ENCODE measurements around the gene PCK2. TPM values are rescaled to one million over a fixed set of nuclear protein-coding genes. Genes with fewer than 3 reads are reported as not detected.

The PCK2 gene
- total and polyA plus RNA-seq, 2 of the 8 experiments (the other 6 are each of a cell fraction or from before 2014, with no cell fraction given), result 81.9 to 115 TPM

DNA sequence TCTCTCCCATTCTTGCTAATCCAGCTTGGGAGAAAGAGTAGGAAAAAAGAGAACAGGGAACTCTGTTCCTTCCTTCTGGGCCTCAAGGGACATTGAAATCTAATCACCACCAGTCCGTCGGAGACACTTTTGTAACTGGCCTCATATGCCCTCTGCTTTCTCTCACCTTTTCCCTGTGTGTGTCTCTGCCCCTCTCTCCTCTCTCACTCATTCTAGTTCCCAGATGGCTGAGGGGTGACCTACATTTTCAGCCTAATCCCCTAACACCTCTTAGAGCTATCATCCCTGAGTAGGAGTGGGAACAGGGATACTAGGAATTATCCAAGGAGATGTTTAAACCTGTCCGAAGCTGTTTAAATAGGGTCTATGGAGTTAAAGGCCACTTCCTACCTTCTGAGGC lies 8.9 kb upstream of the PCK2 start:
- CTCF ChIA-PET (ENCODE audit: partially characterized antibody), result interaction anchor here (0.8 to 2.0 kb wide), 11 partner anchors 8 to 76 kb away, joined by 3 to 23 read pairs (median 4); partner anchors contain the start of genes IRF9 and PCK2
- H3K14ac ChIP-seq (ENCODE audit: insufficient read length), result no peak overlapping the region
- H3K4me2 ChIP-seq (ENCODE audit: insufficient read depth in 1 of 2, low read depth in 2 of 2, low read length in 2 of 2), result no peak overlapping the region

More for the DNA sequence above, 8.9 kb upstream of the PCK2 start:
- H3K27me3 ChIP-seq (replicated peaks in 1 of 4; ENCODE audit: control insufficient read depth in 3 of 4, extremely low read depth in 1 of 4, insufficient read depth in 3 of 4, low read length in 3 of 4), result peaks cover 0 to 10% (median 7%) of the 10 kb centered on the region in 4 experiments; a peak in 5 of 7 replicates
- no peak for DNase-seq (ENCODE audit: low read depth in 1 of 2, low spot score in 2 of 2)
- no peak overlapping the region for H2BK20ac ChIP-seq (ENCODE audit: low read length)
- H2AK5ac ChIP-seq (ENCODE audit: low read depth, low read length), result no peak overlapping the region
- no peak overlapping the region for H2BK120ac ChIP-seq (replicated peaks; ENCODE audit: low read depth, low read length)
- 89% methylated on average over 3 of the region's 3 CpGs; no CpG with 5 or more reads in 1 of the 2 experiments for WGBS, 2 experiments (ENCODE audit: extremely low coverage in 1 of 2, insufficient coverage in 1 of 2, insufficient read length in 1 of 2, insufficient replicate concordance in 2 of 2, low coverage in 1 of 2, low lambda C conversion rate in 2 of 2, missing lambda C conversion rate in 1 of 2)
- no peak overlapping the region for H2BK15ac ChIP-seq (ENCODE audit: low read length)
- H3K9ac ChIP-seq (replicated peaks in 1 of 4; ENCODE audit: extremely low read depth in 1 of 4, low read depth in 3 of 4, low read length in 3 of 4), result no peak overlapping the region
- no peaks in the 10 kb centered on the region for H3K36me3 ChIP-seq (ENCODE audit: control insufficient read depth in 2 of 4, insufficient read depth in 4 of 4, low read length in 3 of 4)
- H3K4ac ChIP-seq (replicated peaks; ENCODE audit: insufficient read length, low read depth, low read length), result no peak overlapping the region
- no peaks in the 10 kb centered on the region for H4K20me1 ChIP-seq (replicated peaks in 1 of 2; ENCODE audit: control insufficient read depth in 1 of 2, insufficient read depth in 2 of 2, low read length in 2 of 2)
- no peak overlapping the region for H2BK12ac ChIP-seq (ENCODE audit: low read depth, low read length)
- no peak for TF ChIP-seq SP1 (IDR thresholded peaks at IDR 0.05; ENCODE audit: low read depth, low read length)
- no peak overlapping the region for H3K23ac ChIP-seq (ENCODE audit: insufficient read length)
- no peaks in the 10 kb centered on the region for H3K79me1 ChIP-seq (ENCODE audit: low read depth, low read length)
- H3K18ac ChIP-seq (ENCODE audit: extremely low read depth, low read length), result no peak overlapping the region
- no peaks in the 10 kb centered on the region for H3K79me2 ChIP-seq (ENCODE audit: control insufficient read depth in 1 of 2, insufficient read depth in 2 of 2, low read length in 2 of 2)
- H4K8ac ChIP-seq (ENCODE audit: extremely low read depth, insufficient read depth, low read length), result no peak overlapping the region
- no peak overlapping the region for H4K91ac ChIP-seq (replicated peaks; ENCODE audit: insufficient read length, low read length)
- no peak overlapping the region for H3K27ac ChIP-seq (ENCODE audit: low read depth, low read length)
- peaks cover 11% of the 10 kb centered on the region; the same call in 1 of the 2 replicates for H3K23me2 ChIP-seq (ENCODE audit: low read depth, low read length)
- peaks cover 0 to 12% (median 9%) of the 10 kb centered on the region in 4 experiments; a peak in 6 of 7 replicates for H3K4me1 ChIP-seq (replicated peaks in 1 of 4; ENCODE audit: control insufficient read depth in 3 of 4, insufficient read depth in 4 of 4, low read length in 3 of 4)
- no peak overlapping the region for H2AFZ ChIP-seq (ENCODE audit: low read length)
- no peak overlapping the region for H3K56ac ChIP-seq (replicated peaks; ENCODE audit: insufficient read length, low read depth, low read length)
- H4K5ac ChIP-seq (ENCODE audit: insufficient read length, low read depth, low read length), result no peak overlapping the region
- no peak overlapping the region for H2BK5ac ChIP-seq (ENCODE audit: low read depth, low read length)
- H3K9me3 ChIP-seq (ENCODE audit: insufficient read depth in 2 of 2, low read depth in 1 of 2, low read length in 1 of 2), result no peaks in the 10 kb centered on the region
- POLR2A ChIA-PET (ENCODE audit: partially characterized antibody), result interaction anchor here (0.7 to 27.2 kb wide), 4 partner anchors 10 to 223 kb away, joined by 3 to 626 read pairs (median 3); partner anchors contain the start of gene PCK2
- H3K4me3 ChIP-seq (ENCODE audit: extremely low read depth in 1 of 4, insufficient read depth in 2 of 4, low read depth in 3 of 4, low read length in 4 of 4), result no peak overlapping the region
- FAIRE-seq, result no peak

All from H1 (cell line).